GM18502 (cell line): Measurements from ENCODE around the gene CAMK2N1.

Source experiments
- ATAC-seq: cut with Tn5 transposase; IDR thresholded peaks from one replicate; pipeline ENCODE4 v1.9.1; 2021; ENCODE audit warnings: mild to moderate bottlenecking; ENCODE audit not compliant: unreplicated experiment, poor library complexity

CAMK2N1 gene

GRCh38 chr1:20480243-20480944 is 5.6 kb downstream of the CAMK2N1 start:
- no peak for ATAC-seq

GRCh38 chr1:20479840-20480239 is 6.2 kb downstream of the CAMK2N1 start:
- ATAC-seq = no peak

GRCh38 chr1:20478057-20478635 is 7.9 kb downstream of the CAMK2N1 start:
- no peak for ATAC-seq

- ATAC-seq = no peak
Measured at GRCh38 chr1:20477348-20478056, 8.5 kb downstream of the CAMK2N1 start.

GRCh38 chr1:20476265-20477038 is 9.6 kb downstream of the CAMK2N1 start:
- no peak for ATAC-seq

- ATAC-seq = no peak
Measured at GRCh38 chr1:20474996-20475395, 11.0 kb downstream of the CAMK2N1 start.

GRCh38 chr1:20474333-20474975 is 11.6 kb downstream of the CAMK2N1 start:
- ATAC-seq = no peak

- ATAC-seq = no peak
Measured at GRCh38 chr1:20473894-20474293, 12.1 kb downstream of the CAMK2N1 start.

- ATAC-seq = no peak
Measured at GRCh38 chr1:20472860-20473711, 12.9 kb downstream of the CAMK2N1 start.

GRCh38 chr1:20472121-20472520 is 13.9 kb downstream of the CAMK2N1 start:
- ATAC-seq = no peak

GRCh38 chr1:20470194-20470593 is 15.8 kb downstream of the CAMK2N1 start:
- ATAC-seq = no peak

- no peak for ATAC-seq
Measured at GRCh38 chr1:20469406-20470076, 16.5 kb downstream of the CAMK2N1 start.

- ATAC-seq = no peak
Measured at GRCh38 chr1:20466273-20466672, 19.7 kb downstream of the CAMK2N1 start.

- ATAC-seq = no peak
Measured at GRCh38 chr1:20465187-20465586, 20.8 kb downstream of the CAMK2N1 start.

- no peak for ATAC-seq
Measured at GRCh38 chr1:20463502-20463901, 22.5 kb downstream of the CAMK2N1 start.

- no peak for ATAC-seq
Measured at GRCh38 chr1:20462397-20462796, 23.6 kb downstream of the CAMK2N1 start.

- no peak for ATAC-seq
Measured at GRCh38 chr1:20458717-20459116, 27.3 kb downstream of the CAMK2N1 start.

GRCh38 chr1:20454004-20454403 is 32.0 kb downstream of the CAMK2N1 start:
- ATAC-seq = no peak

GRCh38 chr1:20449735-20450311 is 36.2 kb downstream of the CAMK2N1 start:
- no peak for ATAC-seq
